Cardiac fibroblast (primary cell): ENCODE results near the gene ABCF2.

ENCODE experiments used
- DNase-seq, 2 donors: peaks; one replicate each; pipeline versions ENCODE4 v3.0.0 to v3.0.0-alpha.2; 2010; ENCODE audit warnings: low read depth in 2 of 2
- H3K4me3 ChIP-seq, 2 donors: replicated peaks in 1 of 2; 1 replicate in 1 of 2; 2 replicates in 1 of 2; pipeline ENCODE4 v1.5.1; 2011; ENCODE audit warnings: low read depth in 2 of 2, low read length in 2 of 2, mild to moderate bottlenecking in 2 of 2, moderate library complexity in 1 of 2
- CTCF ChIP-seq: IDR thresholded peaks from one replicate; pipeline ENCODE4 v1.5.1; 2011; ENCODE audit warnings: low read depth, mild to moderate bottlenecking, low read length, inconsistent platforms

ABCF2 gene

DNA sequence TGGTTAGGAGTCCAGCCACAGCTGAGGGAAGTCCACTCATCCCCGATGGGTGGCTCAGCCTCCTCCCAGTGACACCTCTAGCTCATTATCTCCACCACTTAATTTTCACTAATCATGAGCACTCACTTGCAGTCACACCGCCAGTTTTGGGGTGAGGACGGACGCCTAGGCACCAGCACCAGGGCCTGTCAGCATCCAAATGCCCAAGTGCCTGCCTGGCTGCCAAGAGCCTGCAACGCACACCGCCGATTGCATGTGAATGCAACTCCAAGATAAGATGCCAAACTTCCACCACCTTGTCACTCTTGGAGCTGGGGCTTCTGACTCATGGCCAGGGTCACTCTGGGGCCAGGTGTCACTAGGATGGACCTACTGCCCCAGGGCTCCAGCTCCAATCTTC is 45.9 kb upstream of the ABCF2 start:
- no peak for DNase-seq
- no peak for TF ChIP-seq CTCF
- H3K4me3 ChIP-seq, result no peak overlapping the region

DNA sequence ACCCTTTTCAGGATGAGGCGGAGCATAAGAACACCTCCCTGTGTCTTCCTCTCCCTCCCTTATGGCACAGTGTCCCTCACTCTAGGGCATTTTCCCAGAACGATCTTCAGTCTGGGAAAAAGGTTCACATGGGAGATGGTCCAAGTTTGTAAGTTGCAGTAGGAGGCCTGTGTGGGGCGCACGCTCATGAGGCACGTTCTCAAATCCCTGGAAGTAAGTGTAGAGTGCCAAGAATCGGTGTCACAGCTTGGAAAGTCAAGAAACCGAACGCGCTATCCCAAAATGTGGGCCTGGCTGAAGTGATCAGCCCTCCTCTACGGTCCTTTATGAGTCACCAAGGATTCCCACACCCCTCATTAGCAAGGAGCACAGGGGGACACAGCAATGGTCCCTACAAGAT is 45.4 kb upstream of the ABCF2 start:
- H3K4me3 ChIP-seq, result no peak overlapping the region
- TF ChIP-seq CTCF, result no peak
- peak in 1 of 2 donors; percentile 29 for DNase-seq

GRCh38 chr7:151271699-151272355 is 44.8 kb upstream of the ABCF2 start:
- H3K4me3 ChIP-seq, result no peak overlapping the region
- no peak for TF ChIP-seq CTCF
- peak; percentile 73 to 77 for DNase-seq

DNA sequence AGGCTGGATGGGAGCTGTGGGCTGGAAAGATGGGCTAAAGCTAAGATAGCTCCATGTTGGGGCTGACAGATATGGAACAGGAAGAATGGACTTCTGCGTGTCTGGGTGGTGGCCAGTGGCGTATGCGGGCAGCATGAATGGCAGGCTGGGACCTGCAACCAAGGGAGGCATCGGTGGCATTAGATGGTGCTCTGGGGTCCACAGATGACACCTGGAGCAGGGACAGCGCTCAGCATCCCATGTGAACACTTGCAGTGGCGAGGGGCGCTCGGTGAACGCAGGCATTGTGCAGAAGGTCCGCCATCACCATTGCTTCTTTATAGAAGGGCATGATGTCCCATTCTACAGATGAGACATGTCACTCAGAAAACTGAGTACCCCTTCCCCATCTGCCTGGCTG is 42.5 kb upstream of the ABCF2 start:
- no peak overlapping the region for H3K4me3 ChIP-seq
- TF ChIP-seq CTCF, result no peak
- no peak for DNase-seq

- no peak overlapping the region for H3K4me3 ChIP-seq
- DNase-seq, result no peak
- no peak for TF ChIP-seq CTCF
These were observed 38.4 kb upstream of the ABCF2 start for GRCh38 chr7:151265351-151265931.

- no peak for TF ChIP-seq CTCF
- H3K4me3 ChIP-seq, result no peak overlapping the region
- no peak for DNase-seq
These were observed 37.6 kb upstream of the ABCF2 start for GRCh38 chr7:151264615-151265014.

DNA sequence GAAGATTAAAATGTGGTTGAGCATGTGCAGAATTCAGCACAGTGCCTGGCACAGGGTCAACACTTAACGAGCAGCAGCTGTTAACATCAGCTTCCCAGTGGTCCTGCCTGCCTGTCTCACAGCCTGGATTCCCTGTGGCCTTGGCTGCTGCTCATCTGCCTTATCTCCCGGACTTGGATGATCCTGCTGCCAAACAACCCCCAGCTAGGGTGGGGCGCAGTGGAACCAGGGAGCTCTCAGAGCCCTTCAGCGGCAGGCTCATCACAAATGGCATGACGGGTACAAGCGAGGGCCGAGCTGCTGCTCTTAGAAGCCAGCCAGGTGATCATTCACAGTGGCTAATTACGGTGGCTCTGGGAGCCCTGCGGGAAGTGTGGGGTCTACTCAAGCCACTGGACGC is 34.5 kb upstream of the ABCF2 start:
- DNase-seq, result peak in 1 of 2 donors; percentile 40
- TF ChIP-seq CTCF, result no peak
- no peak overlapping the region for H3K4me3 ChIP-seq
